ENCODE data around the gene PDIA3.

PDIA3 gene

GRCh38 chr15:43789409-43789808 is 43.2 kb downstream of the PDIA3 start:
- no peak overlapping the region; the same call in 1 of the 2 replicates for H3K27ac ChIP-seq

DNA sequence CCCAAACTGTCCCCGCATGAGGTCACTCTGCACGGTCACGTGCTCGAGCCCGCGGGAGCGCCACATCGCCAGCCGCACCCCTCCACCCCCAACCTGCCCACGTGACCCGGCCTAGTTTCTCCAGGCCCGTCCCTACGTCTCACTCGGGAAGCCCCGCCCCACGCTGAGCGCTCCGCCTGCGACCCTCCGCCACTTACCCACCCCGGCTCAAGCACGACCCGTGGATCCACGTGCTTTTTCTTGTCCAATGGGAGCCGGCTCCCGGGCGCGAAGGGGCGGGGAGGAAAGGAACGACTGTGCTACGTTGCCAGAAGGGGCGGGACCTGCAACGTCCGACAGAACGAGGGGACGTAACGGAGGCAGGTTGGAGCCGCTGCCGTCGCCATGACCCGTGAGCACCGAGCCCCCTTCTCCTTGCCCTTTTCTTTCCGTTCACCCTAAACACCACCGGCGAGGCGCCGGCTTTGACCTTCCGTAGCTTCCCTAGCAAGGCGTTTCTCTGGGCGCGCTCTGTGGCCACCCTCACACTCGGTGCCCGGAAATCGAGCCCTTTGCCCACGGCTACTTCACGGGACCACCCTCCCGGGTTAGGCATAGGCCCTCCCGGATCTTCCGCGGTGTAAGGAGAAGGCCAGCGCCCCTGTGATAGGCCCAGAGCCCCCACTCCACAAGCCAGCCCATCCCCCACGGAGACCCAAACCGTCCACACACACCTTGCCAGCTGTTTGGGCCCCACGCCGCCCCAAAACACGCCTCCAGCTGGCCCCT is 45.9 kb downstream of the PDIA3 start, which contains the start of gene SERF2:
TSS of gene SERF2 (plus strand) at position 328 of the 768 bp plus-strand sequence. CDS start at position 385, 57 bp downstream.
- TF ChIP-seq ZFX (IDR thresholded peaks at IDR 0.05; ENCODE audit: borderline replicate concordance), result no peak
- TF ChIP-seq CTCF (IDR thresholded peaks at IDR 0.05), result no peak
- H3K27ac ChIP-seq, result peak within 1 kb of the TSS; percentile 98

More at GRCh38 chr15:43789409-43789808, 43.2 kb downstream of the PDIA3 start:
- TF ChIP-seq ZFX (IDR thresholded peaks at IDR 0.05; ENCODE audit: borderline replicate concordance) (no peak), CTCF (IDR thresholded peaks at IDR 0.05) (no peak)

- no peak for TF ChIP-seq ZFX (IDR thresholded peaks at IDR 0.05; ENCODE audit: borderline replicate concordance)
- no peak for TF ChIP-seq CTCF (IDR thresholded peaks at IDR 0.05)
- H3K27ac ChIP-seq, result peak overlapping the region; percentile 98
Measured at GRCh38 chr15:43792761-43793476, 46.7 kb downstream of the PDIA3 start.

- peak overlapping the region; percentile 98 for H3K27ac ChIP-seq
- TF ChIP-seq CTCF (IDR thresholded peaks at IDR 0.05) (no peak), ZFX (IDR thresholded peaks at IDR 0.05; ENCODE audit: borderline replicate concordance) (no peak)
Measured at GRCh38 chr15:43793647-43794046, 47.4 kb downstream of the PDIA3 start.

DNA sequence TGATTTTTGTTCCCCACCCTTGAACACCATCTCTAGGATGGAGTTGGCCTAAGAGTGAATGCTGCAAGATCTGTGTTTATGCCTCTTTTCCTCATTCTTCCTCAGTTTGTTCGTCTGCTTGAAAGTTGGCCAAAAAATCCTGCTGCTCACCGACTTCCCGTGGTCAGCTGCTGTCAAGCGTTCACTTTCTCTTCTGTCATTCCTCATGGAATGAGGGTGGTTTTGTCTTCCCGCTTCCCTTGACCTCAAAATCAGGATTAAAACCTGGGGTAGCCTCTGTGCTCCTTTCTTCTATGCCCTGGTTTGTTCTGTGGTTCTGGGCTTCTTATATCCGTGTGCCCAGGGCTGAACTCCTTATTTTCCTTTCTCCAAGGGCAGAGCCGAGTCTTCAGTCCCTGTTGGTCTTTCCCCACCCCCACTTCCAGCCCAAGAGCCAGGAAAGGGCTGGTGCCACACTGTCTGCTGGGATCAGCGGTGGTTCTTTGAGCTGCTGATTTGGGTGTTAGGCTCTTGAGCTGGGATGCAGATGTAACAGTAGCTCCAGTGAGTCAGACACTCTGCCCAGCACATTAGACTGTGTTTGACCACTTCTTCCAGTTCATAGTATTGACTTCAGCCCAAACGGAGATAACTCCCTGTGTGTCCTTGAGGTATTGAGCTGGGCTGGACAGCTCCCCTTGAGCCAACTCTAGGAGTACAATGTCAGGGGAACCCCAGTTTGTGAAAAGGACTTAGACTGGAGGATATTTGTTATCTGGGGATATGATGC is 48.2 kb downstream of the PDIA3 start:
- H3K27ac ChIP-seq, result peak overlapping the region; percentile 98

DNA sequence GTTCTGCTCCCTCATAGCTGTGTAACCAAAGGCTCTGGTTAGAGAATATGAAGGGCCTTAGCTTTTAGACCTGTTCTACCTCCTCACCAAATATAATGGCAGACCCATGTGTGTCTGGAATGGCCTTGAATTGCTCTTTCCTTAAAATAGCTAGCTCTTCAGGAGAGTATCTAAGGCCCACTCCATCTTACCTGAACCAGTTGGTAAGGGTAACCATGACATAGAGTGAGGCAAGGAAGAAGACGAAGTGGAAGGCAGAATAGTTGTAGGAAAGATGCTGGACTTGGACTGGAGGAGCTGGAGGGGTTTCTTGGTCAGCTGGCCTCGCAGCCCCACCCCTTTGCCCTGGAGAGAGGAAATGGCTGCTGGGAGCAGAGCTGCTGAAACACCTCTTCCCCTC is 49.0 kb downstream of the PDIA3 start:
- peak overlapping the region; percentile 98 for H3K27ac ChIP-seq
- TF ChIP-seq CTCF (IDR thresholded peaks at IDR 0.05) (no peak), ZFX (IDR thresholded peaks at IDR 0.05; ENCODE audit: borderline replicate concordance) (no peak)

More for the DNA sequence above, 48.2 kb downstream of the PDIA3 start:
- TF ChIP-seq ZFX (IDR thresholded peaks at IDR 0.05; ENCODE audit: borderline replicate concordance), result no peak
- no peak for TF ChIP-seq CTCF (IDR thresholded peaks at IDR 0.05)

Measured in 22Rv1 (cell line).